K562 (cell line): ENCODE data around the gene PREX1. TPM values are rescaled to one million over a fixed set of nuclear protein-coding genes. Genes with fewer than 3 reads are reported as not detected.

Experiments used
- ATAC-seq: fragments of 200-7000 bp; cut with Tn5 transposase; 3 replicates; pipeline ENCODE4 v1.9.1; 2020; ENCODE audit warnings: moderate library complexity
- BruUV-seq: library from RNA; stranded (reverse); fragments of 400-500 nt; replicated peaks from 2 replicates; lab custom pipeline; 2021; lab: Mats Ljungman, UMichigan
- CTCF ChIA-PET: fragments of 300-600 bp; formaldehyde crosslinking; extraction: SDS; loops from one replicate; lab custom pipeline; 2021; ENCODE audit warnings: low intra/inter-chr PET ratio; lab: Yijun Ruan, JAX
- POLR2A ChIA-PET: fragments of 300-600, 350-650 bp; sonication (Branson Sonifier 250); formaldehyde crosslinking; extraction: SDS; loops from one replicate; lab custom pipeline; 2021; ENCODE audit warnings: antibody characterized with exemption, inconsistent platforms; lab: Yijun Ruan, JAX
- DNase-seq, 4 experiments: peaks; one replicate each; pipeline versions ENCODE4 v3.0.0 to v3.0.0-alpha.2; 2011 to 2018; ENCODE audit warnings: low spot score in 3 of 4, mixed read lengths in 3 of 4; ENCODE audit errors: extremely low read depth in 1 of 4
- FAIRE-seq: peaks from 2 replicates; lab custom pipeline; 2011; peaks lifted over from hg19 to GRCh38; lab: Jason Lieb, UNC
- H2AFZ ChIP-seq: 2 replicates; pipeline ENCODE4 v1.6.0; 2011; ENCODE audit warnings: low read depth, low read length, control low read depth, inconsistent platforms
- H3K27ac ChIP-seq: fragments of 200-600 bp; 3 replicates; pipeline ENCODE4 v1.8.0; 2011; ENCODE audit warnings: low read depth, mild to moderate bottlenecking, control low read depth, inconsistent platforms, low read length, moderate library complexity, mixed read lengths; ENCODE audit errors: extremely low read depth
- H3K27me3 ChIP-seq, 2 experiments: fragments of 300-600 bp in 1 of 2; 2 replicates in 1 of 2; 3 replicates in 1 of 2; pipeline versions ENCODE4 v1.6.0 to v1.8.0; 2011; ENCODE audit warnings: inconsistent platforms in 2 of 2, low read length in 2 of 2, mild to moderate bottlenecking in 1 of 2, mixed read lengths in 1 of 2, moderate library complexity in 1 of 2; ENCODE audit not compliant: control insufficient read depth in 2 of 2, insufficient read depth in 2 of 2
- H3K36me3 ChIP-seq: fragments of 300-600 bp; 3 replicates; pipeline ENCODE4 v1.8.0; 2011; ENCODE audit warnings: mild to moderate bottlenecking, low read length, inconsistent platforms; ENCODE audit not compliant: control insufficient read depth, insufficient read depth
- H3K4me1 ChIP-seq, 2 experiments: fragments of 200-600 bp in 1 of 2; replicated peaks in 1 of 2; 2 replicates in 1 of 2; 3 replicates in 1 of 2; pipeline versions ENCODE4 v1.5.1 to v1.8.0; 2011; ENCODE audit warnings: inconsistent platforms in 2 of 2, low read length in 2 of 2, mild to moderate bottlenecking in 1 of 2, mixed read lengths in 1 of 2, moderate library complexity in 1 of 2; ENCODE audit not compliant: control insufficient read depth in 2 of 2, insufficient read depth in 2 of 2
- H3K4me2 ChIP-seq: 2 replicates; pipeline ENCODE4 v1.6.1; 2011; ENCODE audit warnings: low read length, control low read depth, inconsistent platforms, mixed read lengths; ENCODE audit not compliant: insufficient read depth
- H3K4me3 ChIP-seq: fragments of 200-600 bp; sonication (generic), shearing (Covaris generic); 2 replicates; pipeline ENCODE4 v1.5.1; 2016; ENCODE audit warnings: control low read depth, inconsistent platforms
- H3K79me2 ChIP-seq: fragments of 200-600 bp; 3 replicates; pipeline ENCODE4 v1.8.0; 2011; ENCODE audit warnings: low read length, inconsistent platforms; ENCODE audit not compliant: control insufficient read depth, insufficient read depth
- H3K9ac ChIP-seq, 2 experiments: 2 replicates each; pipeline versions ENCODE4 v1.6.0 to v1.6.1; 2011; ENCODE audit warnings: low read depth in 2 of 2, low read length in 2 of 2, control low read depth in 1 of 2, inconsistent platforms in 1 of 2, mild to moderate bottlenecking in 1 of 2, mixed read lengths in 1 of 2; ENCODE audit not compliant: insufficient read depth in 1 of 2
- H3K9me1 ChIP-seq: one replicate; pipeline ENCODE4 v1.6.0; 2011; ENCODE audit warnings: inconsistent platforms, mild to moderate bottlenecking, low read length, moderate library complexity; ENCODE audit not compliant: control insufficient read depth, insufficient read depth
- H3K9me3 ChIP-seq: replicated peaks from 2 replicates; pipeline ENCODE4 v1.5.1; 2011; ENCODE audit warnings: low read depth, low read length, inconsistent platforms; ENCODE audit not compliant: control insufficient read depth, insufficient read depth
- H4K20me1 ChIP-seq: replicated peaks from 2 replicates; pipeline ENCODE4 v1.6.1; 2011; ENCODE audit warnings: low read length, inconsistent platforms, mixed read lengths; ENCODE audit not compliant: control insufficient read depth, insufficient read depth
- HDGF ChIP-seq: fragments of 450-650 bp; IDR thresholded peaks from 2 replicates; pipeline ENCODE4 v1.6.1; 2016
- PHF8 ChIP-seq: fragments of 200-600 bp; sonication (generic); IDR thresholded peaks from 2 replicates; pipeline ENCODE4 v1.6.1; 2012; ENCODE audit warnings: mixed run types, mild to moderate bottlenecking, inconsistent platforms, low read length, moderate library complexity, borderline replicate concordance
- ZKSCAN8 ChIP-seq: fragments of 200-800 bp; sonication (Bioruptor generic); IDR thresholded peaks from 2 replicates; pipeline ENCODE4 v1.6.1; 2016; ENCODE audit warnings: missing genetic modification characterization, missing compliant biosample characterization
- ZNF778 ChIP-seq: fragments of 450-650 bp; formaldehyde crosslinking; IDR thresholded peaks from 2 replicates; pipeline ENCODE4 v1.4.0; 2020; ENCODE audit warnings: mild to moderate bottlenecking, moderate library complexity
- WGBS: fragments of 100-300 bp; shearing (Covaris generic); methylation state at CpG from one replicate; pipeline ENCODE4 v1.1.6; 2016; ENCODE audit warnings: low coverage, mixed read lengths; ENCODE audit not compliant: insufficient coverage; ENCODE audit errors: missing lambda C conversion rate; 5-methylcytosine and 5-hydroxymethylcytosine counted together
- in situ Hi-C: fragments of 300-500 bp; cut with MboI; formaldehyde crosslinking; loops from 4 replicates; pipeline ENCODE4 v1.15.0; 2018; ENCODE audit warnings: inconsistent platforms, mixed read lengths
- intact Hi-C: fragments of 100-400 bp; cut with micrococcal nuclease; formaldehyde crosslinking; loops from 2 replicates; pipeline ENCODE4 v1.14.2; 2022
- polyA plus RNA-seq, 8 experiments: library from polyadenylated mRNA; depleted of rRNA in 4 of 8; stranded (reverse) in 5 of 8; unstranded in 3 of 8; fragments of >200 nt; fragmentation: Nextera tagmentation in 2 of 8; fragmentation: Illumina TruSeq in 1 of 8; extraction: Ambion mirVana in 2 of 8; extraction: Trizol in 1 of 8; gene quantifications; 2 replicates each; pipeline versions ENCODE4 v1.2.1 to v1.2.3, GENCODE V29; 2011 to 2014; ENCODE audit warnings: inconsistent platforms in 1 of 8, missing spikeins in 1 of 8
- total RNA-seq, 7 experiments: library from RNA; depleted of rRNA in 6 of 7; stranded (reverse); fragments of >200 nt in 6 of 7; fragmentation: Illumina TruSeq in 2 of 7; extraction: Trizol in 2 of 7; gene quantifications; 2 replicates each; pipeline versions ENCODE4 v1.2.1 to v1.2.3, GENCODE V29; 2011 to 2021; ENCODE audit warnings: low replicate concordance in 1 of 7
- TF ChIP-seq, protein P1 (sequence below): fragments of 250-450 bp; sonication (Bioruptor Pico); IDR thresholded peaks from 2 replicates; pipeline ENCODE4 v1.8.0; 2022; ENCODE audit warnings: inconsistent platforms

The PREX1 gene
- total and polyA plus RNA-seq, 9 of the 15 experiments (the other 6 are each of a cell fraction or from before 2014, with no cell fraction given) = 0.37 to 10.4 (median 4.8) TPM

DNA sequence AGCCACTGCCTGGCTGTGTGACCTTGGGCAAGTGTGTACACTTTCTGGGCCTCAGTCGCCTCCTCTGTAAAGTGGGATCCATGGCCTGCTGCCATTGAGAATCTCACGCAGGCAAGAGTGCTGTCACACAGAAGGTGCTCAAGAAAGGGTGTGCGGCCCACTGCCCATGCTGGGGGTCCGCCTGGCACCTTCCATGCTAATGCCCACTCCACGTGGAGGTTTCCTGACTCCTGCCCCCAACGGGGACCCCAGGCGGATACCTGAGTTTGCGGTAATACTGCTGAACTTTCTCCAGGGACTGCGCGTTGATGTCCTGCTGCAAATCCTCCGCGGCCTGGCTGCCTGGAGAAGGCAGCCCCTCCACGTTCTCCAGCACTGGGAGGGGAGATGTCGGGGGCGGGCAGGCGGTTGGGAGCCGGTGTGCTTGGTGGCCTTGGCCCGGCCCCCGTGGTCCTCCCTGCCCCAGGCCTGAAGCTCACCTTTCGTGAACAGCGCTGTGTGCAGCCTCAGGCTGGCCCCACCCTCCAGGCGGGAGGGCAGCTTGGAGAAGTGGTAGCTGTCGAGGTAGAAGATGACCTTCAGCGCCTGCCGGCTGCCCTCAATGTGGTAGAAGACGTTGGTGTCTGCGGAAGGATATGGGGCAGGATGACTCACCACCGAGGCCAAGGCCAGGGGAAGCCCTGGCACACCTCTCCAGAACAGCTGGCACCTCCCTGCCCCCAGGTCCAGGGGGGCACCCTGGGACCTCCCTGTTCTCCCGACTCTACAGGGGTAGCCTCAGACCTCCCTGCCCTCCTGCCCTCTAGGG, 195.6 kb downstream of the PREX1 start:
- Histone ChIP-seq H3K27me3 (no peaks in the 10 kb centered on the region), H4K20me1 (peaks cover 15% of the 10 kb centered on the region; the same call in 1 of the 2 replicates), H3K9ac (peak overlapping the region in 1 of 2 experiments; percentile 4; a peak in 1 of 4 replicates), H3K9me3 (no peaks in the 10 kb centered on the region), H3K9me1 (no peaks in the 10 kb centered on the region), H3K79me2 (no peaks in the 10 kb centered on the region), H3K36me3 (no peaks in the 10 kb centered on the region), H3K4me2 (no peak overlapping the region), H3K27ac (no peak overlapping the region), H2AFZ (no peak overlapping the region), H3K4me1 (peaks cover 0 to 29% of the 10 kb centered on the region in 2 experiments; a peak in 1 of 5 replicates), H3K4me3 (no peak overlapping the region)
- DNase-seq (no peak), ATAC-seq (no peak), FAIRE-seq (no peak)
- in situ Hi-C loops = no loop called here
- no TSS peak for BruUV-seq
- POLR2A ChIA-PET = interaction anchor here (1.0 kb wide), 1 partner anchor 11 kb away, joined by 3 read pairs; no protein-coding TSS in a partner anchor
- intact Hi-C loops = loop anchor here (10.0 kb wide), 1 partner anchor 473 kb away; no protein-coding TSS in a partner anchor
- 47% methylated on average over 24 of the region's 29 CpGs for WGBS
- TF ChIP-seq, protein P1, sequence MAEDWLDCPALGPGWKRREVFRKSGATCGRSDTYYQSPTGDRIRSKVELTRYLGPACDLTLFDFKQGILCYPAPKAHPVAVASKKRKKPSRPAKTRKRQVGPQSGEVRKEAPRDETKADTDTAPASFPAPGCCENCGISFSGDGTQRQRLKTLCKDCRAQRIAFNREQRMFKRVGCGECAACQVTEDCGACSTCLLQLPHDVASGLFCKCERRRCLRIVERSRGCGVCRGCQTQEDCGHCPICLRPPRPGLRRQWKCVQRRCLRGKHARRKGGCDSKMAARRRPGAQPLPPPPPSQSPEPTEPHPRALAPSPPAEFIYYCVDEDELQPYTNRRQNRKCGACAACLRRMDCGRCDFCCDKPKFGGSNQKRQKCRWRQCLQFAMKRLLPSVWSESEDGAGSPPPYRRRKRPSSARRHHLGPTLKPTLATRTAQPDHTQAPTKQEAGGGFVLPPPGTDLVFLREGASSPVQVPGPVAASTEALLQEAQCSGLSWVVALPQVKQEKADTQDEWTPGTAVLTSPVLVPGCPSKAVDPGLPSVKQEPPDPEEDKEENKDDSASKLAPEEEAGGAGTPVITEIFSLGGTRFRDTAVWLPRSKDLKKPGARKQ = no peak
- TF ChIP-seq ZKSCAN8 (CRISPR knock-in tag) = no peak
- TF ChIP-seq PHF8 = no peak
- TF ChIP-seq ZNF778 (CRISPR knock-in tag) = no peak
- no peak for TF ChIP-seq HDGF
- CTCF ChIA-PET = no interaction called here
